K562 (cell line): ENCODE results near the gene KRTAP9-8.
"Not testable (repeated sequence)": the region's sequence is repeated elsewhere in the genome, so short reads cannot be mapped to it uniquely, and the experiment has no call there.

Experiments
- ESRRB ChIP-seq: fragments of 250-450 bp; sonication (Bioruptor Pico); IDR thresholded peaks from 2 replicates; pipeline ENCODE4 v1.5.0; 2020; ENCODE audit warnings: mild to moderate bottlenecking, moderate library complexity, borderline replicate concordance
- GATAD2B ChIP-seq: fragments of 450-650 bp; IDR thresholded peaks from 2 replicates; pipeline ENCODE4 v1.6.1; 2017; ENCODE audit warnings: mild to moderate bottlenecking, borderline replicate concordance
- HDGF ChIP-seq: fragments of 450-650 bp; IDR thresholded peaks from 2 replicates; pipeline ENCODE4 v1.6.1; 2016
- HMG20A ChIP-seq: fragments of 450-650 bp; formaldehyde crosslinking; conservative IDR thresholded peaks from 2 replicates; pipeline ENCODE4 v1.4.0; 2020; ENCODE audit warnings: mild to moderate bottlenecking, mixed read lengths
- POLR3A ChIP-seq: IDR thresholded peaks from 2 replicates; pipeline ENCODE4 v1.6.1; 2011; ENCODE audit warnings: borderline replicate concordance, mild to moderate bottlenecking, moderate library complexity; ENCODE audit not compliant: insufficient read length, insufficient read depth; ENCODE audit errors: extremely low read depth
- ZNF184 ChIP-seq: sonication (generic); formaldehyde crosslinking; IDR thresholded peaks from 2 replicates; pipeline ENCODE4 v1.5.0; 2020; ENCODE audit warnings: missing genetic modification reagents
- ZNF584 ChIP-seq: fragments of 200-800 bp; sonication (Bioruptor generic); IDR thresholded peaks from 2 replicates; pipeline ENCODE4 v1.6.1; 2016; ENCODE audit warnings: low read depth, mild to moderate bottlenecking, missing genetic modification characterization, missing compliant biosample characterization
- ZNF699 ChIP-seq: fragments of 250-450 bp; sonication (Bioruptor Pico); IDR thresholded peaks from 2 replicates; pipeline ENCODE4 v1.8.0; 2021; ENCODE audit warnings: mild to moderate bottlenecking, moderate library complexity; ENCODE audit not compliant: insufficient replicate concordance
- TF ChIP-seq, protein P1 (sequence below), 3 experiments: IDR thresholded peaks in 2 of 3; conservative IDR thresholded peaks in 1 of 3; 2 replicates each; pipeline ENCODE4 v1.5.1; 2011 to 2012; ENCODE audit warnings: low read length in 3 of 3, mild to moderate bottlenecking in 3 of 3, control low read depth in 2 of 3, improper control_type of control experiment in 1 of 3, inconsistent platforms in 1 of 3, low read depth in 1 of 3, mixed read lengths in 1 of 3, moderate library complexity in 1 of 3; ENCODE audit not compliant: insufficient read depth in 2 of 3
- TF ChIP-seq, protein P2 (sequence below): fragments of 450-650 bp; IDR thresholded peaks from 2 replicates; pipeline ENCODE4 v1.6.1; 2017; ENCODE audit warnings: antibody characterized with exemption, mild to moderate bottlenecking
- TF ChIP-seq, protein P3 (sequence below): fragments of 450-650 bp; IDR thresholded peaks from 2 replicates; pipeline ENCODE4 v1.6.1; 2016
- TF ChIP-seq, protein P4 (sequence below): sonication (generic); formaldehyde crosslinking; IDR thresholded peaks from 2 replicates; pipeline ENCODE4 v1.4.0; 2020; ENCODE audit warnings: mild to moderate bottlenecking, missing genetic modification reagents

DNA sequence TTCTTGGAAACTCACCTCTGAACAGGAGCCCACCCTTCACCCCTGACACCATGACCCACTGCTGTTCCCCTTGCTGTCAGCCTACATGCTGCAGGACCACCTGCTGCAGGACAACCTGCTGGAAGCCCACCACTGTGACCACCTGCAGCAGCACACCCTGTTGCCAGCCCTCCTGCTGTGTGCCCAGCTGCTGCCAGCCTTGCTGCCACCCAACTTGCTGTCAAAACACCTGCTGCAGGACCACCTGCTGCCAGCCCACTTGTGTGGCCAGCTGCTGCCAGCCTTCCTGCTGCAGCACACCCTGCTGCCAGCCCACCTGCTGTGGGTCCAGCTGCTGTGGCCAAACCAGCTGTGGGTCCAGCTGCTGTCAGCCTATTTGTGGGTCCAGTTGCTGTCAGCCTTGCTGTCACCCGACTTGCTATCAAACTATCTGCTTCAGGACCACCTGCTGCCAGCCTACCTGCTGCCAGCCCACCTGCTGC, 47.9 kb upstream of the KRTAP9-8 start, which contains the start of gene KRTAP9-1:
- not testable (repeated sequence) for TF ChIP-seq POLR3A; HDGF; GATAD2B; ZNF699 (CRISPR knock-in tag); HMG20A (CRISPR knock-in tag); ZNF184 (CRISPR knock-in tag); ESRRB; ZNF584
- TF ChIP-seq, protein P1, sequence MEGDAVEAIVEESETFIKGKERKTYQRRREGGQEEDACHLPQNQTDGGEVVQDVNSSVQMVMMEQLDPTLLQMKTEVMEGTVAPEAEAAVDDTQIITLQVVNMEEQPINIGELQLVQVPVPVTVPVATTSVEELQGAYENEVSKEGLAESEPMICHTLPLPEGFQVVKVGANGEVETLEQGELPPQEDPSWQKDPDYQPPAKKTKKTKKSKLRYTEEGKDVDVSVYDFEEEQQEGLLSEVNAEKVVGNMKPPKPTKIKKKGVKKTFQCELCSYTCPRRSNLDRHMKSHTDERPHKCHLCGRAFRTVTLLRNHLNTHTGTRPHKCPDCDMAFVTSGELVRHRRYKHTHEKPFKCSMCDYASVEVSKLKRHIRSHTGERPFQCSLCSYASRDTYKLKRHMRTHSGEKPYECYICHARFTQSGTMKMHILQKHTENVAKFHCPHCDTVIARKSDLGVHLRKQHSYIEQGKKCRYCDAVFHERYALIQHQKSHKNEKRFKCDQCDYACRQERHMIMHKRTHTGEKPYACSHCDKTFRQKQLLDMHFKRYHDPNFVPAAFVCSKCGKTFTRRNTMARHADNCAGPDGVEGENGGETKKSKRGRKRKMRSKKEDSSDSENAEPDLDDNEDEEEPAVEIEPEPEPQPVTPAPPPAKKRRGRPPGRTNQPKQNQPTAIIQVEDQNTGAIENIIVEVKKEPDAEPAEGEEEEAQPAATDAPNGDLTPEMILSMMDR (IDR thresholded peaks at IDR 0.05 in 2 of 3, conservative IDR thresholded peaks at IDR 0.05 in 1 of 3; ENCODE audit: insufficient read depth in 2 of 3, low read depth in 1 of 3, low read length in 3 of 3): not testable (repeated sequence)
- TF ChIP-seq, protein P2, sequence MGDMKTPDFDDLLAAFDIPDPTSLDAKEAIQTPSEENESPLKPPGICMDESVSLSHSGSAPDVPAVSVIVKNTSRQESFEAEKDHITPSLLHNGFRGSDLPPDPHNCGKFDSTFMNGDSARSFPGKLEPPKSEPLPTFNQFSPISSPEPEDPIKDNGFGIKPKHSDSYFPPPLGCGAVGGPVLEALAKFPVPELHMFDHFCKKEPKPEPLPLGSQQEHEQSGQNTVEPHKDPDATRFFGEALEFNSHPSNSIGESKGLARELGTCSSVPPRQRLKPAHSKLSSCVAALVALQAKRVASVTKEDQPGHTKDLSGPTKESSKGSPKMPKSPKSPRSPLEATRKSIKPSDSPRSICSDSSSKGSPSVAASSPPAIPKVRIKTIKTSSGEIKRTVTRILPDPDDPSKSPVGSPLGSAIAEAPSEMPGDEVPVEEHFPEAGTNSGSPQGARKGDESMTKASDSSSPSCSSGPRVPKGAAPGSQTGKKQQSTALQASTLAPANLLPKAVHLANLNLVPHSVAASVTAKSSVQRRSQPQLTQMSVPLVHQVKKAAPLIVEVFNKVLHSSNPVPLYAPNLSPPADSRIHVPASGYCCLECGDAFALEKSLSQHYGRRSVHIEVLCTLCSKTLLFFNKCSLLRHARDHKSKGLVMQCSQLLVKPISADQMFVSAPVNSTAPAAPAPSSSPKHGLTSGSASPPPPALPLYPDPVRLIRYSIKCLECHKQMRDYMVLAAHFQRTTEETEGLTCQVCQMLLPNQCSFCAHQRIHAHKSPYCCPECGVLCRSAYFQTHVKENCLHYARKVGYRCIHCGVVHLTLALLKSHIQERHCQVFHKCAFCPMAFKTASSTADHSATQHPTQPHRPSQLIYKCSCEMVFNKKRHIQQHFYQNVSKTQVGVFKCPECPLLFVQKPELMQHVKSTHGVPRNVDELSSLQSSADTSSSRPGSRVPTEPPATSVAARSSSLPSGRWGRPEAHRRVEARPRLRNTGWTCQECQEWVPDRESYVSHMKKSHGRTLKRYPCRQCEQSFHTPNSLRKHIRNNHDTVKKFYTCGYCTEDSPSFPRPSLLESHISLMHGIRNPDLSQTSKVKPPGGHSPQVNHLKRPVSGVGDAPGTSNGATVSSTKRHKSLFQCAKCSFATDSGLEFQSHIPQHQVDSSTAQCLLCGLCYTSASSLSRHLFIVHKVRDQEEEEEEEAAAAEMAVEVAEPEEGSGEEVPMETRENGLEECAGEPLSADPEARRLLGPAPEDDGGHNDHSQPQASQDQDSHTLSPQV: not testable (repeated sequence)
- TF ChIP-seq, protein P3, sequence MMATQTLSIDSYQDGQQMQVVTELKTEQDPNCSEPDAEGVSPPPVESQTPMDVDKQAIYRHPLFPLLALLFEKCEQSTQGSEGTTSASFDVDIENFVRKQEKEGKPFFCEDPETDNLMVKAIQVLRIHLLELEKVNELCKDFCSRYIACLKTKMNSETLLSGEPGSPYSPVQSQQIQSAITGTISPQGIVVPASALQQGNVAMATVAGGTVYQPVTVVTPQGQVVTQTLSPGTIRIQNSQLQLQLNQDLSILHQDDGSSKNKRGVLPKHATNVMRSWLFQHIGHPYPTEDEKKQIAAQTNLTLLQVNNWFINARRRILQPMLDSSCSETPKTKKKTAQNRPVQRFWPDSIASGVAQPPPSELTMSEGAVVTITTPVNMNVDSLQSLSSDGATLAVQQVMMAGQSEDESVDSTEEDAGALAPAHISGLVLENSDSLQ: not testable (repeated sequence)
- TF ChIP-seq, protein P4, sequence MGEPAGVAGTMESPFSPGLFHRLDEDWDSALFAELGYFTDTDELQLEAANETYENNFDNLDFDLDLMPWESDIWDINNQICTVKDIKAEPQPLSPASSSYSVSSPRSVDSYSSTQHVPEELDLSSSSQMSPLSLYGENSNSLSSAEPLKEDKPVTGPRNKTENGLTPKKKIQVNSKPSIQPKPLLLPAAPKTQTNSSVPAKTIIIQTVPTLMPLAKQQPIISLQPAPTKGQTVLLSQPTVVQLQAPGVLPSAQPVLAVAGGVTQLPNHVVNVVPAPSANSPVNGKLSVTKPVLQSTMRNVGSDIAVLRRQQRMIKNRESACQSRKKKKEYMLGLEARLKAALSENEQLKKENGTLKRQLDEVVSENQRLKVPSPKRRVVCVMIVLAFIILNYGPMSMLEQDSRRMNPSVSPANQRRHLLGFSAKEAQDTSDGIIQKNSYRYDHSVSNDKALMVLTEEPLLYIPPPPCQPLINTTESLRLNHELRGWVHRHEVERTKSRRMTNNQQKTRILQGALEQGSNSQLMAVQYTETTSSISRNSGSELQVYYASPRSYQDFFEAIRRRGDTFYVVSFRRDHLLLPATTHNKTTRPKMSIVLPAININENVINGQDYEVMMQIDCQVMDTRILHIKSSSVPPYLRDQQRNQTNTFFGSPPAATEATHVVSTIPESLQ (CRISPR knock-in tag): not testable (repeated sequence)
